ENCODE data around the gene SLN.

- TF ChIP-seq JUNB (IDR thresholded peaks at IDR 0.05): no peak
- TF ChIP-seq NFIC (IDR thresholded peaks at IDR 0.05; ENCODE audit: low read depth, low read length): no peak
These were observed 15.7 kb downstream of the SLN start for GRCh38 chr11:107696140-107696539.

Measured in GM12878 (cell line).